Stimulated activated CD8-positive, alpha-beta memory T cell treated with anti-CD3 and anti-CD28 coated beads, Interleukin-12 subunit alpha, Interleukin-12 subunit beta, amount 100 ng/mL, for 1 hour (primary cell): ENCODE results near the gene TUBGCP2.

Experiments
- DNase-seq: peaks from one replicate; pipeline ENCODE4 v3.0.0-alpha.2; 2020; ENCODE audit warnings: low read depth

TUBGCP2 gene

GRCh38 chr10:133341983-133342382, 33.3 kb upstream of the TUBGCP2 start:
- DNase-seq: no peak

GRCh38 chr10:133339708-133340380, 31.2 kb upstream of the TUBGCP2 start:
- DNase-seq: no peak

GRCh38 chr10:133338080-133339071, 29.7 kb upstream of the TUBGCP2 start:
- no peak for DNase-seq

- no peak for DNase-seq
These were observed 28.7 kb upstream of the TUBGCP2 start for GRCh38 chr10:133337370-133337725.

GRCh38 chr10:133336577-133337369, 28.1 kb upstream of the TUBGCP2 start, which contains the start of gene CALY:
TSS of gene CALY (minus strand) at chr10:133336896. CDS start at chr10:133328989, 7,907 bp downstream.
- DNase-seq: peak; percentile 65

- no peak for DNase-seq
These were observed 27.5 kb upstream of the TUBGCP2 start for GRCh38 chr10:133336118-133336576.

- peak; percentile 75 for DNase-seq
These were observed 26.8 kb upstream of the TUBGCP2 start for GRCh38 chr10:133335246-133336117.

- no peak for DNase-seq
These were observed 26.0 kb upstream of the TUBGCP2 start for GRCh38 chr10:133334503-133335245.

- DNase-seq: no peak
These were observed 24.4 kb upstream of the TUBGCP2 start for GRCh38 chr10:133332936-133333699.

GRCh38 chr10:133329491-133330202, 21.0 kb upstream of the TUBGCP2 start:
- DNase-seq: peak; percentile 82

GRCh38 chr10:133328358-133329343, 20.0 kb upstream of the TUBGCP2 start:
- DNase-seq: no peak

- DNase-seq: no peak
These were observed 19.1 kb upstream of the TUBGCP2 start for GRCh38 chr10:133327651-133328357.

GRCh38 chr10:133326745-133327650, 18.3 kb upstream of the TUBGCP2 start:
- no peak for DNase-seq

GRCh38 chr10:133326223-133326551, 17.5 kb upstream of the TUBGCP2 start:
- DNase-seq: no peak

GRCh38 chr10:133325440-133326222, 17.0 kb upstream of the TUBGCP2 start:
- DNase-seq: no peak
